Measurements from ENCODE around the gene CDC37L1. TPM values are rescaled to one million over a fixed set of nuclear protein-coding genes. Genes with fewer than 3 reads are reported as not detected.

CDC37L1 gene
- total and polyA plus RNA-seq, 9 of the 15 experiments (the other 6 are each of a cell fraction or from before 2014, with no cell fraction given): 1.5 to 7.9 (median 6.0) TPM

- TF ChIP-seq ZBTB49 (CRISPR knock-in tag; IDR thresholded peaks at IDR 0.05; ENCODE audit: borderline replicate concordance): no peak
Measured at GRCh38 chr9:4714266-4715016, 35.1 kb downstream of the CDC37L1 start (continued).

- ATAC-seq (no peak), DNase-seq (ENCODE audit: extremely low read depth in 1 of 4, low spot score in 3 of 4) (no peak), FAIRE-seq (no peak)
- BruUV-seq (replicated peaks): no TSS peak
- in situ Hi-C loops (cut with MboI): no loop called here
- Histone ChIP-seq H3K9me1 (ENCODE audit: control insufficient read depth, insufficient read depth, low read length) (no peaks in the 10 kb centered on the region), H2AFZ (ENCODE audit: low read depth, low read length) (no peak overlapping the region), H3K4me3 (no peak overlapping the region), H3K4me1 (replicated peaks in 1 of 2; ENCODE audit: control insufficient read depth in 2 of 2, insufficient read depth in 2 of 2, low read length in 2 of 2) (no peaks in the 10 kb centered on the region), H3K9ac (ENCODE audit: insufficient read depth in 1 of 2, low read depth in 2 of 2, low read length in 2 of 2) (no peak overlapping the region), H3K4me2 (ENCODE audit: insufficient read depth, low read length) (no peak overlapping the region), H3K79me2 (ENCODE audit: control insufficient read depth, insufficient read depth, low read length) (no peaks in the 10 kb centered on the region), H3K27me3 (ENCODE audit: control insufficient read depth in 2 of 2, insufficient read depth in 2 of 2, low read length in 2 of 2) (no peaks in the 10 kb centered on the region), H3K36me3 (ENCODE audit: control insufficient read depth, insufficient read depth, low read length) (peaks cover 83% of the 10 kb centered on the region), H3K27ac (ENCODE audit: extremely low read depth, low read depth, low read length) (no peak overlapping the region), H3K9me3 (replicated peaks; ENCODE audit: control insufficient read depth, insufficient read depth, low read depth, low read length) (no peaks in the 10 kb centered on the region; the same call in 1 of the 2 replicates), H4K20me1 (replicated peaks; ENCODE audit: control insufficient read depth, insufficient read depth, low read length) (no peaks in the 10 kb centered on the region)
- 94% methylated on average over 1 of the region's 1 CpG for WGBS (ENCODE audit: insufficient coverage, low coverage, missing lambda C conversion rate)
- ChIA-PET POLR2A (interaction anchor here (0.7 kb wide), 1 partner anchor 13 kb away, joined by 3 read pairs; no protein-coding TSS in a partner anchor), CTCF (ENCODE audit: low intra/inter-chr PET ratio) (no interaction called here)
- TF ChIP-seq SOX6 (IDR thresholded peaks at IDR 0.05): no peak
- intact Hi-C loops (cut with micrococcal nuclease): no loop called here
Measured at GRCh38 chr9:4716163-4716562, 36.8 kb downstream of the CDC37L1 start.
